ENCODE results near the gene KRTAP4-7.
"Not testable (repeated sequence)": the region's sequence is repeated elsewhere in the genome, so short reads cannot be mapped to it uniquely, and the experiment has no call there.

The KRTAP4-7 gene

DNA sequence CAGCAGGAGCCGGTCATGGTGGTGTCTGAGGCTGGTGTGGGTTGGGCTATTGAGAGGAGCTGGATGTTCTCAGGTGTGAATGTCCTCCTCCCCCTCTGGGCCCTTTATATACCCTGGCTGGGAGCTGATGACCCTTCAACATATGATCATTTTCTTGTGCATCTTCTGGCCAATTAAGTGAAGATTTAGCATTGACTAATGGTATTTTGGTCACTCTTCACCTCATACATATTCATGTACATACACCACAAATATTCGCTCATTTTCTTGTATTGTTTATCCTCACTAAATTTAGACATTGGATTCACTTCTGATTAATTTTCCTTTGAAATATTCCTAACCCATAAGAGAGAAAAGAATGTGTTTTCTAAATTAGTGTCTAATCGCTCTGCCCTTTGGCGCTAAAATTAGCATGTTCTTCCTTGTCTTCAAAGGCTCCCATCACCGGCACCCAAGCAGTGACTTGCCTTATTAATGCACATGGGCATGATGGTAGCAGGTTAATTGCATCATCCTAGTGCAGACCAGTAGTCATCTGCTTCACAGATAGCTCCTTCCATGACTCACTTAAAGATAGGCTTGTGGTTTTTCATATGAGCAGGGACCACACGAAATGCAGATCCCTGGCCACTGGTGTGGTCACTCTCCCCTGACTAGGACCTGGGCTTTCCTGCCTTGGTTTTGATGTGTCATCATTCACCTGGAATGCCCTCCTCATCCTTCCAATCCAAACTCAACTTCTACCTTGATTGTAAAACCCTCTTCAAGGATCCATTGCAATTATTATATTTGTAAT, 17.9 kb upstream of the KRTAP4-7 start, which contains the start of gene KRTAP2-4:
Gene KRTAP2-4 (minus strand): TSS at position 51 of the 796 bp plus-strand sequence. CDS start 34 bp downstream, at position 17.
- 80 to 86% methylated on average over 3 to 5 of the region's 6 CpGs for WGBS, 2 experiments (ENCODE audit: insufficient coverage in 2 of 2)
- H3K36me3 ChIP-seq (ENCODE audit: control insufficient read depth, insufficient read depth, low read length), result no peaks in the 10 kb centered on the region
- no peak within 1 kb of the TSS for H3K27ac ChIP-seq (ENCODE audit: low read depth, low read length, severe bottlenecking)

DNA sequence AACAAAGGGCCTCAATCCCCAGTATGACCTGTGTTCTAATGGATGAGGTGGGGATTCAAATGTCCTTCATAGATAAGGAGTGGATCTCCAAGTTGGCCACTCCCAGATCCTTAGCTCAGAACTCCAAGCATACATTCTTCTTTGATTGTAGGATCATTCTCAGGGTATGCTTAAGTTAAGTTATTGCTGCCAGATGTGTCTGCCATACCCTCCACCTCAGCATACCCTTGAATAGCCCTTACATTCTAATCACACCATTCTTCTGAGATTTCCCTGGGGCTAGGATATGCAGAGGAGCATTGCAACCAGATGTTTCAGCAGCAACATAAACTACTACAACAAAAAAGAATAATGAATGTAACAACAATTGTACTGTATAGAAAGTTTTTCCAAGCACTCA, 16.7 kb upstream of the KRTAP4-7 start:
- no peak overlapping the region for H3K4me3 ChIP-seq (ENCODE audit: extremely low read depth, insufficient read depth, low read length, poor library complexity, severe bottlenecking)
- no peak overlapping the region for H3K27ac ChIP-seq (ENCODE audit: low read depth, low read length, severe bottlenecking)
- H3K4me1 ChIP-seq (ENCODE audit: control insufficient read depth, insufficient read depth, low read length, poor library complexity, severe bottlenecking), result no peaks in the 10 kb centered on the region
- H3K9me3 ChIP-seq (ENCODE audit: control insufficient read depth, low read length), result no peaks in the 10 kb centered on the region
- H3K36me3 ChIP-seq (ENCODE audit: control insufficient read depth, insufficient read depth, low read length), result no peaks in the 10 kb centered on the region

More for the DNA sequence above, 17.9 kb upstream of the KRTAP4-7 start, which contains the start of gene KRTAP2-4:
- no peaks in the 10 kb centered on the region for H3K4me1 ChIP-seq (ENCODE audit: control insufficient read depth, insufficient read depth, low read length, poor library complexity, severe bottlenecking)
- no peaks in the 10 kb centered on the region for H3K9me3 ChIP-seq (ENCODE audit: control insufficient read depth, low read length)
- H3K4me3 ChIP-seq (ENCODE audit: extremely low read depth, insufficient read depth, low read length, poor library complexity, severe bottlenecking), result no peak within 1 kb of the TSS

DNA sequence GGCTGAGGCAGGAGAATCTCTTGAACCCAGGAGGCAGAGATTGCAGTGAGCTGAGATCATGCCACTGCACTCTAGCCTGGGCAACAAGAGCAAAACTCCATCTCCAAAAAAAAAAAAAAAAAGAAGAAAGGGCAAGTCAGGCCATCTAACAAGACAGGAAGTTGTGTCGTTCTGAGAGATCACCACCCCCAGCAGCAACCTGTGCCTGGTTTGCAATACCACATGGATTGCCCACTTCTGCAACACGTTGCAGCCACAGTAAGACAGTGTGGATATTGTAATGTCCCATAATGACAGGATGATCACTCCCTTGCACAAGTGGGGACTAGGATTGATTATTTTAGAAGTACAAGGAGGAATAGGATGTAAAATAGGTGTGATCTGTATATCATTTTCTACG, 14.9 kb upstream of the KRTAP4-7 start:
- no peaks in the 10 kb centered on the region for H3K4me1 ChIP-seq (ENCODE audit: control insufficient read depth, insufficient read depth, low read length, poor library complexity, severe bottlenecking)
- 90 to 100% methylated on average over 2 of the region's 3 CpGs for WGBS, 2 experiments (ENCODE audit: insufficient coverage in 2 of 2)
- no peaks in the 10 kb centered on the region for H3K9me3 ChIP-seq (ENCODE audit: control insufficient read depth, low read length)
- no peaks in the 10 kb centered on the region for H3K36me3 ChIP-seq (ENCODE audit: control insufficient read depth, insufficient read depth, low read length)
- H3K27ac ChIP-seq (ENCODE audit: low read depth, low read length, severe bottlenecking), result no peak overlapping the region
- no peak overlapping the region for H3K4me3 ChIP-seq (ENCODE audit: extremely low read depth, insufficient read depth, low read length, poor library complexity, severe bottlenecking)

DNA sequence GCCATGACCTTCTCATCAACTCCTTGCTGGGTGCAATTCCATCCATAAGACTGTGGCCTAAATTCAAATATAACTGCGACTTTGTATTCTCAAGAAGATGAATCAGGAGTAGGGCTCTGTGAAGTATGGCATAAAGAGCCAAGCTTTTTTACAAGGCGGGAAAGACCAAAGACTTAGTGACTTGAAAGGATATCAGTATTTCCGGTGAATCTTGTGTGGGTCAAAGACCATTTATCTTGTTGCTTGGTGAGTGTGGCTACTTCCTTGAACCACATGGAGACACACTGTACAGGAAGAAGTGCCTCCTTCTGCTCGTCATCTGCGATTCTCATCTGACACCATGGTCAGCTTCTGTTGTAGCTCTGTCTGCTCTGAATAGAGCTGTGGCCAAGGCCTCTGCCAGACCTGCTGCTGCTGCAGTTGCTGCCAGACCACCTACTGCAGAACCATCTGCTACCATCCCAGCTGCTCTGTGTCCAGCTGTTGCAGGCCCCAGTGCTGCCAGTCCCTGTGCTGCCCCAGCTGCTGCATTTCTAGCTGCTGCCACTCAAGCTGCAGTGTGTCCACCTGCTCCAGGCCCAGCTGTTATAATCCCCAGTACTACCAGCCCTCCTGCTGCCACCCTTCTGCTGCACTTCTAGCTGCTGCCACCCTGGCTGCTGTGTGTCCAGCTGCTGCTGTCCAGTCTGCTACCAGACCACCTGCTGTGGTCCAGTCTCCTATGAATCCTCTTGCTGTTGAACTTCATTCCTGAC, 12.2 kb upstream of the KRTAP4-7 start:
- H3K4me3 ChIP-seq (ENCODE audit: extremely low read depth, insufficient read depth, low read length, poor library complexity, severe bottlenecking), result no peak overlapping the region

DNA sequence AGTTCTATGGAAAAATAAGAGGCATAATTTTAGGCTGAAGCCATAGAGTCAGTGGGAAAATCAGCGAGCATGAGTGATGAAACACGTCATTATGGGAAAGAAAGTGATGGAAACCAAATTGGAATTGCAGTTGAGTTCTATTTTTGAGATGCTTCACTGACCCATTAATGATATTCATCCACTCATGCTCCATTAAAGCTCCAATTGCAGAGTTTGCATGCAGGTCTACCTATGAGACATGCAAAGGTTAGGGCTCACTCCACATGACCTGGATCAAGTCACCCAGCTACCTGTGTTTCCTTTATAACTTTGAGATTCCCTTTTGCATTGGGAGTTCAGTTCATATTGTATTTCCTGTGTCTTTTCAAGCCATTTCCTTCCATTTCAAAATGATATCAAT, 10.3 kb upstream of the KRTAP4-7 start:
- WGBS, 2 experiments (ENCODE audit: insufficient coverage in 2 of 2), result 94 to 100% methylated on average over 1 to 2 of the region's 2 CpGs
- Histone ChIP-seq H3K9me3 (ENCODE audit: control insufficient read depth, low read length) (no peaks in the 10 kb centered on the region), H3K27ac (ENCODE audit: low read depth, low read length, severe bottlenecking) (no peak overlapping the region), H3K36me3 (ENCODE audit: control insufficient read depth, insufficient read depth, low read length) (no peaks in the 10 kb centered on the region), H3K4me1 (ENCODE audit: control insufficient read depth, insufficient read depth, low read length, poor library complexity, severe bottlenecking) (no peaks in the 10 kb centered on the region), H3K4me3 (ENCODE audit: extremely low read depth, insufficient read depth, low read length, poor library complexity, severe bottlenecking) (no peak overlapping the region)

More for the DNA sequence above, 12.2 kb upstream of the KRTAP4-7 start:
- whole genome bisulfite sequencing, 2 experiments (ENCODE audit: insufficient coverage in 2 of 2), result 90 to 100% methylated on average over 3 to 5 of the region's 5 CpGs
- Histone ChIP-seq H3K9me3 (ENCODE audit: control insufficient read depth, low read length) (no peaks in the 10 kb centered on the region), H3K4me1 (ENCODE audit: control insufficient read depth, insufficient read depth, low read length, poor library complexity, severe bottlenecking) (no peaks in the 10 kb centered on the region), H3K36me3 (ENCODE audit: control insufficient read depth, insufficient read depth, low read length) (no peaks in the 10 kb centered on the region), H3K27ac (ENCODE audit: low read depth, low read length, severe bottlenecking) (no peak overlapping the region)

DNA sequence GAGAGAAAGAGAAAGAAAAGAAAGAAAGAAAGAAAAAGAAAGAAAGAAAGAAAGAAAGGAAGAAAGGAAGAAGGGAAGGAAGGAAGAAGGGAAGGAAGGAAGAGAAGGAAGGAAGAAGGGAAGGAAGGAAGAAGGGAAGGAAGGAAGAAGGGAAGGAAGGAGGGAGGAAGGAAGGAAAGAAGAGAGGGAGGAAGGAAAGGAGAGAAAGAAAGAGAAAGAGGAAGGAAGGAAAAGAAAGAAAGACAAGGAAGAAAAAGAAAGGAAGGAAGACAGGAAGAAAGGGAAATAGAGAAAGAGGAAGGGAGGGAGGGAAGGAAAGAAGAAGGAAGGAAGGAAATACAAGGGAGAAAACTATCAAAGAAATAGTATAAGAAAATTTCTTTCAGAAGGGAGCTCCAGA, 7.2 kb upstream of the KRTAP4-7 start:
- Histone ChIP-seq H3K9me3 (ENCODE audit: control insufficient read depth, low read length) (no peaks in the 10 kb centered on the region), H3K27ac (ENCODE audit: low read depth, low read length, severe bottlenecking) (no peak overlapping the region), H3K4me1 (ENCODE audit: control insufficient read depth, insufficient read depth, low read length, poor library complexity, severe bottlenecking) (no peaks in the 10 kb centered on the region), H3K4me3 (ENCODE audit: extremely low read depth, insufficient read depth, low read length, poor library complexity, severe bottlenecking) (no peak overlapping the region), H3K36me3 (ENCODE audit: control insufficient read depth, insufficient read depth, low read length) (no peaks in the 10 kb centered on the region)

DNA sequence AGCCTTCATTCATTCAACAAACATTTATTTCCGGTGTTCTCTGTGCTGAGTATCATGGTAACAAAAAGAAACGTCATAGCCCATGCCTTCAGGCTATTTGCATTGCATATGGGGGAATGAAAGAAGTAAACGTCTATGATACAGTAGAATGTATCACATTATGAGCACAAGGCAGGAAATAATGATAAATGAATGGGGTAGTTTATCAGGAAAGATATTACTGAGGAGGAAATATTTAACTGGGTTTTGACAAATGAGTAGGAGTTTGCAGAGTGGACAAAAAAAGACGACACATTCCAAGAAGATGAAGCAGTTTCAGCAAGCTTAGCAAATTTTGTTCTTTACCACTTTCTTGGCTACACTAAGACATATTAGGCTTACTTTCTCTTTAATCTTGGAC, 1.3 kb upstream of the KRTAP4-7 start:
- H3K4me1 ChIP-seq (ENCODE audit: control insufficient read depth, insufficient read depth, low read length, poor library complexity, severe bottlenecking), result peaks cover 5% of the 10 kb centered on the region
- H3K9me3 ChIP-seq (ENCODE audit: control insufficient read depth, low read length), result no peaks in the 10 kb centered on the region
- no peak overlapping the region for H3K27ac ChIP-seq (ENCODE audit: low read depth, low read length, severe bottlenecking)
- no peaks in the 10 kb centered on the region for H3K36me3 ChIP-seq (ENCODE audit: control insufficient read depth, insufficient read depth, low read length)
- no peak overlapping the region for H3K4me3 ChIP-seq (ENCODE audit: extremely low read depth, insufficient read depth, low read length, poor library complexity, severe bottlenecking)
- WGBS, 2 experiments (ENCODE audit: insufficient coverage in 2 of 2), result 78 to 88% methylated on average over 2 of the region's 4 CpGs

DNA sequence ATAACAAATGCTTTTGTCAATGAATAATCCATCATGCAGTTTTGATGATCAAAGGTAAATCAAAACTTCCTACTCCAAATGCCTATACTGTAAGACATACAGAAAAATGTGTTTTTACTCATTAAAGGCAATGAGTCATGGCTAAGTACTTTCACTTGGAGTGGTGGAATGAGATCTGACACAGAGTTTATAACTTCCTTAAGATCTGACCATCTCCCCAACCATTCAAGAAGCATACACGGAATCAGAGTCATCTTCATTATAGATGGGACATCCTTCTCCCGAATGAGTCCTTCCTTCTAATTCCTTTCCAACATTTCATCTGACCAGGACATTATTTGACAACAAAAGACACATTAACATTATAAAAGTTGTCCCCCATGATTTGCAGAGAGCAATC, 523 bp upstream of the KRTAP4-7 start:
- not testable (repeated sequence) for H3K4me3 ChIP-seq (ENCODE audit: extremely low read depth, insufficient read depth, low read length, poor library complexity, severe bottlenecking); H3K9me3 ChIP-seq (ENCODE audit: control insufficient read depth, low read length); H3K27ac ChIP-seq (ENCODE audit: low read depth, low read length, severe bottlenecking); H3K36me3 ChIP-seq (ENCODE audit: control insufficient read depth, insufficient read depth, low read length); H3K4me1 ChIP-seq (ENCODE audit: control insufficient read depth, insufficient read depth, low read length, poor library complexity, severe bottlenecking)
- WGBS, 2 experiments (ENCODE audit: insufficient coverage in 2 of 2), result no CpG with 5 or more reads among the region's 2 CpGs

DNA sequence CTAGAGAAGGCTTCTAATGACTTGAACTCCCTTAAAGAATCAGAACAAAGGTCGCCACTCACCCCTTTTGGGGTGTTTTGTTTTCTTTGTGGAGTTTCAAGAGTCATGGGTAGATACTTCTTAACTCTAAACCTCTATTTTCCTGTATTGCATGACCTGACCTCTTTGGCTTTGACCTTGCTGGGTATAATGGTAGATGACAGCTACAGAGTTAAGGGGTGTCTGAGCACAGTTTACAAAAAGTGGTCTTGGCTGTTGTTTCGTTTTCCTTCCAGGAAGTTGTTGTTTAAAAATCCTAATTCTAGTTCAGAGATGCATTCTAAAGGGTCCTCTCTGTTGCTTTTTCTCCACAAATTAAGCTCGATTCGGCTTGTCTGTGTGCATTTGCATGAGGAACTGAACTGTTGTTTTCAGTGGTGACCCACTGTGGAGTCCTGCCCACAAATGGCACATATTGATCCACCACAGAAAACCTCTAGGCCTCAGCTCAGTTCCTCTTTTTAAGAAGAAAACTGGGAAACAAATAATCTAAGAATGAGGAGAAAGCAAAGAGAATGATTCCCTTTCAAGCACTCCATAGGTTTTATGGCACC, 4.9 kb downstream of the KRTAP4-7 start:
- H3K9me3 ChIP-seq (ENCODE audit: control insufficient read depth, low read length); H3K27ac ChIP-seq (ENCODE audit: low read depth, low read length, severe bottlenecking); H3K36me3 ChIP-seq (ENCODE audit: control insufficient read depth, insufficient read depth, low read length); H3K4me3 ChIP-seq (ENCODE audit: extremely low read depth, insufficient read depth, low read length, poor library complexity, severe bottlenecking); H3K4me1 ChIP-seq (ENCODE audit: control insufficient read depth, insufficient read depth, low read length, poor library complexity, severe bottlenecking): not testable (repeated sequence)
- WGBS, 2 experiments (ENCODE audit: insufficient coverage in 2 of 2), result 17% methylated on average over 1 of the region's 4 CpGs; no CpG with 5 or more reads in 1 of the 2 experiments

DNA sequence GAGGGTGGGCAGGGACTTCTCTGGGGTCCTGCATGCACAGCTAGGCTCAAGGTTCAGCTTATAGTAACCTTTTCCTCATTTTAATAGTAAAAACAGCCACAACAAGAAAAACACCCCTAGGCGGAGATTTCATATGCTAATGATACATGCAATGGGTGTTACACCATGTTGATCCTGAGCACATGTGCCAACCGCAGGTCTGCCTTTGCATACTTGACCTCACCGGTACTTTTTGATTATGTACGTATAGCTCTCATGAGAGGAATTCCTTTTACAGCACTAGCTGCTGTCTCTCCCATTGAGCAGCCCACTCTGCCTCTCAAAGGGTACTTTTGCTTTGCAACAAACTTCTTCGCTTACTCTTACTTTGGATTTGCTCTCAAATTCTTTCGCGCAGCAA, 12.1 kb downstream of the KRTAP4-7 start:
- Histone ChIP-seq H3K9me3 (ENCODE audit: control insufficient read depth, low read length) (peaks cover 4% of the 10 kb centered on the region), H3K4me3 (ENCODE audit: extremely low read depth, insufficient read depth, low read length, poor library complexity, severe bottlenecking) (no peak overlapping the region), H3K27ac (ENCODE audit: low read depth, low read length, severe bottlenecking) (no peak overlapping the region), H3K36me3 (ENCODE audit: control insufficient read depth, insufficient read depth, low read length) (no peaks in the 10 kb centered on the region), H3K4me1 (ENCODE audit: control insufficient read depth, insufficient read depth, low read length, poor library complexity, severe bottlenecking) (no peaks in the 10 kb centered on the region)
- WGBS, 2 experiments (ENCODE audit: insufficient coverage in 2 of 2), result 90 to 91% methylated on average over 4 to 5 of the region's 7 CpGs

DNA sequence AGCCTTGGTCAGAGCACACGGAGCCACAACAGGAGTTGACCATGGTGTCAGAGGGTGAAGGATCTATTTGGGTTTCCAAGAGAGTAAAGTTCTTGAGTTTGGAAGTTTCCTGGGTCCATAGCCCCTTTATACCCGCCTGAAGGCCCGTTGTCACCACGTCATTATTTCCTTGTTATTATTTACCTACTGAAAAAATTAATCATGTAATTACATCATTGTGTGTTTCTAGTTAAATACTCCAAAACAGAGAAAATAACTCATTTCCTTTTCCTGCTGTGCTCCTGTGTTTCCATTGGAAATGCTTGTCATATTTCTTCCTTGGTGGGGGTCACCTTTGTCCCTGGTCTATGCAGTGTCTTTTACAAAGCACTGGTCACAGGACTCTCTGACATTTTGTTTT, 14.1 kb downstream of the KRTAP4-7 start, which contains the start of gene KRTAP4-8:
Gene KRTAP4-8 (minus strand): TSS at position 101 of the 400 bp plus-strand sequence. CDS start 58 bp downstream, at position 43.
- Histone ChIP-seq H3K4me1 (ENCODE audit: control insufficient read depth, insufficient read depth, low read length, poor library complexity, severe bottlenecking) (no peaks in the 10 kb centered on the region), H3K9me3 (ENCODE audit: control insufficient read depth, low read length) (peaks cover 4% of the 10 kb centered on the region), H3K36me3 (ENCODE audit: control insufficient read depth, insufficient read depth, low read length) (no peaks in the 10 kb centered on the region), H3K4me3 (ENCODE audit: extremely low read depth, insufficient read depth, low read length, poor library complexity, severe bottlenecking) (no peak within 1 kb of the TSS), H3K27ac (ENCODE audit: low read depth, low read length, severe bottlenecking) (no peak within 1 kb of the TSS)
- 78 to 89% methylated on average over 1 of the region's 4 CpGs for WGBS, 2 experiments (ENCODE audit: insufficient coverage in 2 of 2)

Data from mesodermal cell (in vitro differentiated cells).